Nephron (organoid): ENCODE results near the gene HS6ST3.

ENCODE experiments used
- H3K27ac Mint-ChIP-seq, 3 experiments: 2 replicates each; pipeline ENCODE4 v1.8.0; 2020; ENCODE audit warnings: mixed read lengths in 3 of 3, mild to moderate bottlenecking in 2 of 3, moderate library complexity in 1 of 3
- H3K27me3 Mint-ChIP-seq: 2 replicates; pipeline ENCODE4 v1.8.0; 2021; ENCODE audit warnings: low read depth, mild to moderate bottlenecking, moderate library complexity, mixed read lengths
- H3K36me3 Mint-ChIP-seq: 2 replicates; pipeline ENCODE4 v1.8.0; 2020; ENCODE audit warnings: low read depth, mixed read lengths
- H3K4me1 Mint-ChIP-seq: 2 replicates; pipeline ENCODE4 v1.8.0; 2020; ENCODE audit warnings: mixed read lengths
- H3K4me3 Mint-ChIP-seq, 3 experiments: 2 replicates each; pipeline ENCODE4 v1.8.0; 2020; ENCODE audit warnings: mild to moderate bottlenecking in 3 of 3, mixed read lengths in 3 of 3, moderate library complexity in 2 of 3
- H3K9me3 Mint-ChIP-seq: 2 replicates; pipeline ENCODE4 v1.8.0; 2020; ENCODE audit warnings: mixed read lengths
- CTCF ChIP-seq, 3 experiments: fragments of 200-600 bp; sonication (generic); IDR thresholded peaks; one replicate each; pipeline ENCODE4 v1.5.0; 2021; ENCODE audit warnings: antibody characterized with exemption in 3 of 3; ENCODE audit not compliant: unreplicated experiment in 3 of 3

Gene HS6ST3

DNA sequence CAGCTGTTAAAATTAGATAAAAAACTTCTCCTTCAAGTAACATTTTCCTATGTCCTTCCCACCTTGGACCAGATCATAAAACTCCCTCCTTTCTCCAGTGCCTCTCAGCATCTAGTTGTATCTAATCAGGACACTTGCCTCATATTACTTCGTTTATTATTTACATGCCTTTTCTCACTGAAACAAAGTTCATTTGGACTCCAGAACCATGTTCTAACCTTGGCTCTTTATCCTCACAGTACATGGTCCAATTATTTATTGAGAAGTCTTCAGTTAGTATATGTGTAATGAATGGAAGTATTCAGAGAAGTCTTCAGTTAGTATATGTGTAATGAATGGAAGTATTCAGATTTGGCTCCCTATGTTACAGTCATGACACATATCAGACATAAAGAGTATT, 561.7 kb downstream of the HS6ST3 start:
- H3K4me1 Mint-ChIP-seq: no peaks in the 10 kb centered on the region
- H3K27ac Mint-ChIP-seq: no peak overlapping the region
- H3K4me3 Mint-ChIP-seq: no peak overlapping the region
- no peaks in the 10 kb centered on the region for H3K36me3 Mint-ChIP-seq
- no peak for TF ChIP-seq CTCF (IDR thresholded peaks at IDR 0.05; ENCODE audit: unreplicated experiment in 3 of 3)
- peaks cover under 1% of the 10 kb centered on the region for H3K27me3 Mint-ChIP-seq
- no peaks in the 10 kb centered on the region for H3K9me3 Mint-ChIP-seq

DNA sequence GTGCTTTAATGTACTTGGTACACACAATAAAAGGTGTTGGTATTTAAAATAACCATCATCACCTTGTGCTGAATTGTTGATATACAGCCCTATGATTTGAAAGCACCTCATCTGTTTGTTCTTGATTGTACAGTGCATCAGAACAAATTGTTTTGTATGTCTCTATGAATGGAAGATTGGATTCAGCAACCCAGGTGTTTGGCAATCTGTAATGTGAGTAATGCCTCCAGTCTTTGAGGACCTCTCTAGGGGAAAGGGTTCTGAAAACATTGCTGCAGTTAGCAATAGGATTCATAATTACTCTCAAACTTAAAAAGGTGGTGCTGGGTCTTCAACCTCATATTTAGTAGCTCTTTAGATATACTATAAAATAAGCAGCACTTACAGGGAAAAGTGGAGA, 562.6 kb downstream of the HS6ST3 start:
- no peak for TF ChIP-seq CTCF (IDR thresholded peaks at IDR 0.05; ENCODE audit: unreplicated experiment in 3 of 3)
- Mint-ChIP-seq H3K36me3 (no peaks in the 10 kb centered on the region), H3K4me1 (no peaks in the 10 kb centered on the region), H3K27me3 (peaks cover 4% of the 10 kb centered on the region), H3K27ac (no peak overlapping the region), H3K4me3 (no peak overlapping the region), H3K9me3 (no peaks in the 10 kb centered on the region)

- peaks cover 20% of the 10 kb centered on the region for H3K9me3 Mint-ChIP-seq
- peaks cover 6% of the 10 kb centered on the region for H3K36me3 Mint-ChIP-seq
- TF ChIP-seq CTCF (IDR thresholded peaks at IDR 0.05; ENCODE audit: unreplicated experiment in 3 of 3): no peak
- H3K27ac Mint-ChIP-seq: no peak overlapping the region
- no peaks in the 10 kb centered on the region for H3K4me1 Mint-ChIP-seq
- no peak overlapping the region for H3K4me3 Mint-ChIP-seq
- peaks cover 8% of the 10 kb centered on the region for H3K27me3 Mint-ChIP-seq
Observed at GRCh38 chr13:96661612-96662011, 571.7 kb downstream of the HS6ST3 start.

DNA sequence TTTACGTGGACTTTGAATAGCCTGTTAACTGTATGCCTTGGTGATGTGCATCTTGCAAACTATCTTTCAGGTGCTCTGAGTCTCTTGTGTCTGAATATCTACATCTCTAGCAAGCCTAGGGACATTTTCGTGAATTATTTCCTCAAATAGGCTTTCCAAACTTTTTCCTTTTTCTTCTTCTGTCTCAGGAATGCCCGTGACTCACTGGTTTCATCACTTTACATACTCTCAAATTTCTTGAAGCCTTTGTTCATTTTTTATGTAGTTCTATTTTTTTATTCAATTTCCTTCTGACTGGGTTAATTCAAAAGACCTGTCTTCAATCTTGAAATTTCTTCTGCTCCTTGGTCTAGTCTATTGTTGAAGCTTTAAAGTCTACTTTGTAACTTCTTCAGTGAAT, 572.1 kb downstream of the HS6ST3 start:
- Mint-ChIP-seq H3K4me1 (no peaks in the 10 kb centered on the region), H3K27ac (no peak overlapping the region), H3K4me3 (no peak overlapping the region), H3K9me3 (peaks cover 20% of the 10 kb centered on the region), H3K27me3 (peaks cover 5% of the 10 kb centered on the region), H3K36me3 (peaks cover 6% of the 10 kb centered on the region)
- no peak for TF ChIP-seq CTCF (IDR thresholded peaks at IDR 0.05; ENCODE audit: unreplicated experiment in 3 of 3)

- no peak for TF ChIP-seq CTCF (IDR thresholded peaks at IDR 0.05; ENCODE audit: unreplicated experiment in 3 of 3)
- Mint-ChIP-seq H3K36me3 (no peaks in the 10 kb centered on the region), H3K9me3 (peaks cover 5% of the 10 kb centered on the region), H3K27me3 (no peaks in the 10 kb centered on the region), H3K27ac (no peak overlapping the region), H3K4me3 (no peak overlapping the region), H3K4me1 (no peaks in the 10 kb centered on the region)
Observed at GRCh38 chr13:96667294-96668018, 577.5 kb downstream of the HS6ST3 start.

DNA sequence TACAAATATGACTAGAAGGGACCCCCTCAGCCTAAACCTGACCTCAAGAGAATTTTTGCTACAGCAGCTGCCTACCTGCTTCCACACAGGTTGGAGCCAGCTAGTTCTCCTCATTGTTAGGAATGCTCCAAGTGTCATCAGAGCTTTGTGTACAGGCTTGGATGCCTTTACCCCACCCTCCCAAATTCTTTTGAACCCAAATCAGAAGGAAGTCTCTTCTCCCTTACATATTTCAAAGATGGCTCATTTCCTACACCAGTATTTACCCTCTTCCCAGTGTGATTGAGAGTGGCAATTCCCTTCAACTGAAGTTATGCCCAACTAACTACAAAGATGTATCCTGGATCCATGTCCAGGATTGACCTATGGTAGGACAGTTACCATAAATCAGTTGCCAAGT, 581.2 kb downstream of the HS6ST3 start:
- no peaks in the 10 kb centered on the region for H3K36me3 Mint-ChIP-seq
- TF ChIP-seq CTCF (IDR thresholded peaks at IDR 0.05; ENCODE audit: unreplicated experiment in 3 of 3): no peak

More for the DNA sequence above, 581.2 kb downstream of the HS6ST3 start:
- H3K27ac Mint-ChIP-seq: no peak overlapping the region
- no peaks in the 10 kb centered on the region for H3K27me3 Mint-ChIP-seq
- no peaks in the 10 kb centered on the region for H3K9me3 Mint-ChIP-seq
- H3K4me3 Mint-ChIP-seq: no peak overlapping the region
- no peaks in the 10 kb centered on the region for H3K4me1 Mint-ChIP-seq
